Measurements from ENCODE around the gene GLRA1. TPM values are rescaled to one million over a fixed set of nuclear protein-coding genes. Genes with fewer than 3 reads are reported as not detected.
"Not testable (repeated sequence)": the region's sequence is repeated elsewhere in the genome, so short reads cannot be mapped to it uniquely, and the experiment has no call there.

GLRA1 gene
- total RNA-seq, 4 donors from 2014 or later, result not detected

- peaks cover 0 to 3% (median 0%) of the 10 kb centered on the region in 4 donors for H3K4me1 ChIP-seq
These were observed 129.2 kb downstream of the GLRA1 start for GRCh38 chr5:151795426-151795825.

GRCh38 chr5:151793358-151793757 is 131.3 kb downstream of the GLRA1 start:
- H3K4me3 ChIP-seq, result no peak overlapping the region
- DNase-seq (ENCODE audit: extremely low spot score), result no peak
- H3K4me1 ChIP-seq, result peaks cover 0 to 3% (median 0%) of the 10 kb centered on the region in 4 donors
- no peaks in the 10 kb centered on the region for H3K9me3 ChIP-seq
- no peaks in the 10 kb centered on the region for H3K27me3 ChIP-seq
- no peak for TF ChIP-seq EP300 (IDR thresholded peaks at IDR 0.05)
- TF ChIP-seq POLR2A (IDR thresholded peaks at IDR 0.05; ENCODE audit: low read depth), result no peak
- no peak for TF ChIP-seq POLR2AphosphoS5 (IDR thresholded peaks at IDR 0.05)
- no peak for TF ChIP-seq CTCF (IDR thresholded peaks at IDR 0.05)
- peaks cover 51 to 100% (median 80%) of the 10 kb centered on the region in 4 donors for H3K36me3 ChIP-seq
- H3K27ac ChIP-seq (replicated peaks in 1 of 4), result no peak overlapping the region
- 92% methylated on average over 3 of the region's 3 CpGs for WGBS
- intact Hi-C loops (cut with DNase I), result no loop called here

More at GRCh38 chr5:151795426-151795825, 129.2 kb downstream of the GLRA1 start:
- Histone ChIP-seq H3K4me3 (no peak overlapping the region), H3K27ac (replicated peaks in 1 of 4) (no peak overlapping the region), H3K9me3 (no peaks in the 10 kb centered on the region), H3K36me3 (peaks cover 72 to 100% (median 86%) of the 10 kb centered on the region in 4 donors), H3K27me3 (no peaks in the 10 kb centered on the region)
- TF ChIP-seq CTCF (IDR thresholded peaks at IDR 0.05) (no peak), EP300 (IDR thresholded peaks at IDR 0.05) (no peak), POLR2A (IDR thresholded peaks at IDR 0.05; ENCODE audit: low read depth) (no peak), POLR2AphosphoS5 (IDR thresholded peaks at IDR 0.05) (no peak)
- intact Hi-C loops (cut with DNase I), result no loop called here
- WGBS, result 86% methylated on average over 1 of the region's 1 CpG
- no peak for DNase-seq (ENCODE audit: extremely low spot score)

- no peaks in the 10 kb centered on the region for H3K9me3 ChIP-seq
- H3K36me3 ChIP-seq, result peaks cover 17 to 62% (median 41%) of the 10 kb centered on the region in 4 donors
- intact Hi-C loops (cut with DNase I), result no loop called here
- H3K4me1 ChIP-seq, result peaks cover 9 to 43% (median 36%) of the 10 kb centered on the region in 4 donors
- H3K27me3 ChIP-seq, result no peaks in the 10 kb centered on the region
- 88% methylated on average over 6 of the region's 6 CpGs for WGBS
- no peak for DNase-seq (ENCODE audit: extremely low spot score)
- TF ChIP-seq CTCF (IDR thresholded peaks at IDR 0.05), result no peak
- TF ChIP-seq POLR2A (IDR thresholded peaks at IDR 0.05; ENCODE audit: low read depth), result no peak
- no peak for TF ChIP-seq POLR2AphosphoS5 (IDR thresholded peaks at IDR 0.05)
- no peak for TF ChIP-seq EP300 (IDR thresholded peaks at IDR 0.05)
- H3K4me3 ChIP-seq, result no peak overlapping the region
- H3K27ac ChIP-seq (replicated peaks in 1 of 4), result no peak overlapping the region
These were observed 136.8 kb downstream of the GLRA1 start for GRCh38 chr5:151787817-151788216.

- no peak overlapping the region for H3K4me3 ChIP-seq
- intact Hi-C loops (cut with DNase I), result no loop called here
- H3K9me3 ChIP-seq, result no peaks in the 10 kb centered on the region
- H3K4me1 ChIP-seq, result peaks cover 19 to 56% (median 49%) of the 10 kb centered on the region in 4 donors
- no peaks in the 10 kb centered on the region for H3K27me3 ChIP-seq
- TF ChIP-seq CTCF (IDR thresholded peaks at IDR 0.05), result no peak
- TF ChIP-seq EP300 (IDR thresholded peaks at IDR 0.05), result no peak
- TF ChIP-seq POLR2A (IDR thresholded peaks at IDR 0.05; ENCODE audit: low read depth), result no peak
- TF ChIP-seq POLR2AphosphoS5 (IDR thresholded peaks at IDR 0.05), result no peak
- 83% methylated on average over 4 of the region's 4 CpGs for WGBS
- DNase-seq (ENCODE audit: extremely low spot score), result no peak
- peaks cover 8 to 49% (median 28%) of the 10 kb centered on the region in 4 donors for H3K36me3 ChIP-seq
- H3K27ac ChIP-seq (replicated peaks in 1 of 4), result no peak overlapping the region
These were observed 138.2 kb downstream of the GLRA1 start for GRCh38 chr5:151786468-151786867.

- Histone ChIP-seq H3K27me3 (no peaks in the 10 kb centered on the region), H3K27ac (replicated peaks in 1 of 4) (no peak overlapping the region), H3K4me3 (no peak overlapping the region), H3K36me3 (peaks cover 0 to 25% (median 13%) of the 10 kb centered on the region in 4 donors), H3K4me1 (peaks cover 38 to 77% (median 70%) of the 10 kb centered on the region in 4 donors), H3K9me3 (no peaks in the 10 kb centered on the region)
- DNase-seq (ENCODE audit: extremely low spot score), result no peak
- TF ChIP-seq POLR2A (IDR thresholded peaks at IDR 0.05; ENCODE audit: low read depth) (no peak), POLR2AphosphoS5 (IDR thresholded peaks at IDR 0.05) (no peak), EP300 (IDR thresholded peaks at IDR 0.05) (no peak), CTCF (IDR thresholded peaks at IDR 0.05) (no peak)
- 83% methylated on average over 3 of the region's 3 CpGs for WGBS
- intact Hi-C loops (cut with DNase I), result no loop called here
These were observed 140.5 kb downstream of the GLRA1 start for GRCh38 chr5:151784141-151784540.

GRCh38 chr5:151783664-151784063 is 141.0 kb downstream of the GLRA1 start:
- Histone ChIP-seq H3K4me1 (peaks cover 43 to 82% (median 75%) of the 10 kb centered on the region in 4 donors), H3K36me3 (peaks cover 0 to 22% (median 12%) of the 10 kb centered on the region in 4 donors)
- H3K27ac ChIP-seq (replicated peaks in 1 of 4); DNase-seq (ENCODE audit: extremely low spot score); intact Hi-C loops (cut with DNase I); H3K27me3 ChIP-seq; H3K4me3 ChIP-seq; H3K9me3 ChIP-seq: not testable (repeated sequence)
- WGBS, result 98% methylated on average over 16 of the region's 16 CpGs

All from esophagus muscularis mucosa (tissue), 4 donors.